GM12874 (cell line): ENCODE data around the gene MAP4K2.

Experiments used
- TF ChIP-seq, protein P1 (sequence below): IDR thresholded peaks from 2 replicates; pipeline ENCODE4 v1.5.1; 2011; ENCODE audit warnings: low read depth, mild to moderate bottlenecking, control low read depth, low read length, moderate library complexity; ENCODE audit not compliant: insufficient read depth

The MAP4K2 gene

GRCh38 chr11:64814712-64815187, 11.7 kb upstream of the MAP4K2 start:
- TF ChIP-seq, protein P1, sequence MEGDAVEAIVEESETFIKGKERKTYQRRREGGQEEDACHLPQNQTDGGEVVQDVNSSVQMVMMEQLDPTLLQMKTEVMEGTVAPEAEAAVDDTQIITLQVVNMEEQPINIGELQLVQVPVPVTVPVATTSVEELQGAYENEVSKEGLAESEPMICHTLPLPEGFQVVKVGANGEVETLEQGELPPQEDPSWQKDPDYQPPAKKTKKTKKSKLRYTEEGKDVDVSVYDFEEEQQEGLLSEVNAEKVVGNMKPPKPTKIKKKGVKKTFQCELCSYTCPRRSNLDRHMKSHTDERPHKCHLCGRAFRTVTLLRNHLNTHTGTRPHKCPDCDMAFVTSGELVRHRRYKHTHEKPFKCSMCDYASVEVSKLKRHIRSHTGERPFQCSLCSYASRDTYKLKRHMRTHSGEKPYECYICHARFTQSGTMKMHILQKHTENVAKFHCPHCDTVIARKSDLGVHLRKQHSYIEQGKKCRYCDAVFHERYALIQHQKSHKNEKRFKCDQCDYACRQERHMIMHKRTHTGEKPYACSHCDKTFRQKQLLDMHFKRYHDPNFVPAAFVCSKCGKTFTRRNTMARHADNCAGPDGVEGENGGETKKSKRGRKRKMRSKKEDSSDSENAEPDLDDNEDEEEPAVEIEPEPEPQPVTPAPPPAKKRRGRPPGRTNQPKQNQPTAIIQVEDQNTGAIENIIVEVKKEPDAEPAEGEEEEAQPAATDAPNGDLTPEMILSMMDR = no peak

GRCh38 chr11:64813826-64814225, 10.8 kb upstream of the MAP4K2 start:
- TF ChIP-seq, protein P1 = no peak

DNA sequence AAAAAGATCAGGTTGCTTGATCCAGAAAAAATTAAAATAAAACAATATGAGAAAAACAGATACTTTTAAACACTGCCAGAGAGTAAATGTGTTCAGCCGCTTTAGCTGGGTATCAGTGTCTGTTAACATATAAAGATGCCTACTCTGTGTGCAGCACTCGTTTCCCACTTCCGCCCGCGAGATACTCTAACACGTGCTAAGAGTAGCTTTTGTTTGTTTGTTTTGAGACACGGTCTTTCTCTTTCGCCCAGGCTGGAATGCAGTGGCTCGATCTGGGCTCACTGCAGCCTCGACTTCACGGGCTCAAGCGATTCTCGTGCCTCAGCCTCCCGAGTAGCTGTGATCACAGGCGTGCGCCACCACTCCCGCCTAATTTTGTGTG, 7.9 kb upstream of the MAP4K2 start:
- TF ChIP-seq, protein P1 = no peak

DNA sequence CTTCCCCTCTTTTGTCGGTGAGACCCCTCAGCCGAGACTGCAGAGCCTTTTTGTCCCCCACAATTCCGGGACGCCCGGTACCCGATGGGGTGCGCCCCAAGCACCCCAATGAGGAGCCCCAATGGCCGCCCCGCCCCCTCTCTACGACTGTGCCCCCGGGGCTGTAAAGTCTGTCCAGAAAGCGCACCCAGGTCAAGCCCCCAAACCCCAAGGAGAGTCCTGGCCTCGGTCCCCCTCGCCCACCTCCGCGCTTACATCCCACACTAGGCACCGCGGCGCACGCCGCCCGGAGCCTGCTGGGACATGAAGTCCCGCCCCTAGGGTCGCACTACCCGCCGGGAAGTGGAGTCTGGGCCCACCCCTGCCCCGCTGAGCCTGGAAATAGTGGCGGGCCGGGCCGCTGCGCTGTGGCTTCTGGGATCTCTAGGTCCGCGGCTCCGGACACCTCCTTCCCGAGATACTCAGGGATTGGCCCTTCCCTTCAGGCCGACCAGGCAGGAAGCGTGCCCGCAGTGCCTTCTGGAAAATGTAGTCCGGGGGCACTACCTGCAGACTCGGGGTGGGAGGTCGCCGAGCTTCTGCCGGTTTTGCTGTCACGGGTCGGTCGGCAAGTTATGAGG, 7.4 kb upstream of the MAP4K2 start, which contains the start of gene MEN1:
Gene MEN1, minus strand, starts transcription at position 281 of the 620 bp plus-strand sequence. CDS start 442 bp downstream, outside the sequence.
- TF ChIP-seq, protein P1 = no peak

DNA sequence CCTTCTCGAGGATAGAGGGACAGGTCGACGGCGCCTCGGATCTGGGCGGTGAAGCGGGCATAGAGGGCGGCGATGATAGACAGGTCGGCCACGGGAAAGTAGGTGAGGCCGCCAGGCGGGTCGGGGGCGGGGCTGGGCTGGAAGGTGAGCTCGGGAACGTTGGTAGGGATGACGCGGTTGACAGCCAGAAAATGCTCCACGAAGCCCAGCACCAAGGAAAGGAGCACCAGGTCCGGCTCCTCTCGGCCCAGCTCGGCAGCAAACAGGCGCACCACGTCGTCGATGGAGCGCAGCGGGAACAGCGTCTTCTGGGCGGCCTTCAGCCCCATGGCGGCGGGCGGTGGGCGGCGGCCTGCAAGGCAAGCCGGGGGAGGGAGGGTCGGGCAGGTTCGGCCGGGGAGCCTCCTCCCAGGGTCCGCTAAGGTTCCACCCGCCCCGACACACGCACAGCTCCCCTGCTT, 6.8 kb upstream of the MAP4K2 start:
- TF ChIP-seq, protein P1 = no peak

DNA sequence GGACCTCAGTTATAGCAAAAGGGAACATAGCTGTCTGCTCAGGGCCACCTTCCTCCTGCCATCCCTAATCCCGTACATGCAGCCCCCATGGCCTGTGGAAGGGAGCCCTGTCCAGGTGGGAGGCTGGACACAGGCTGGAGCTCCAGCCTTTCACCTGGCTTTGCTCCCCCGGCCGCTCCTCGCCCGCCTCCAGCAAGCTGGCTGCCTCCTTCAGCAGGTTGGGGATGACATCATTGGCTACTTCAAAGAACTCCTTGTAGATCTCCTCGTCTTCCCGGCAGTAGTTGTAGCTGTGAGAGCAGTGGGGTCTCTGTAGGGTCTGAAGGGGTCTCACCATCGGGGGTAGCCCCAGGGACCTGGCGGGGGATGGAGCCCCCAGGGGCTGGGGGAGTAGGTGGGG, 2.5 kb upstream of the MAP4K2 start:
- TF ChIP-seq, protein P1 = no peak

GRCh38 chr11:64804346-64805210, 1.6 kb upstream of the MAP4K2 start:
- TF ChIP-seq, protein P1 = no peak
